T-helper 1 cell (primary cell): ENCODE results near the gene ASAP3.
A peak's percentile ranks its signal among the peaks of the same experiment; 100 is the strongest.
"Not testable (repeated sequence)": the region's sequence is repeated elsewhere in the genome, so short reads cannot be mapped to it uniquely, and the experiment has no call there.

ENCODE experiments used
- DNase-seq, 5 donors: peaks; one replicate each; pipeline ENCODE4 v3.0.0-alpha.2; 2012 to 2020

Gene ASAP3

DNA sequence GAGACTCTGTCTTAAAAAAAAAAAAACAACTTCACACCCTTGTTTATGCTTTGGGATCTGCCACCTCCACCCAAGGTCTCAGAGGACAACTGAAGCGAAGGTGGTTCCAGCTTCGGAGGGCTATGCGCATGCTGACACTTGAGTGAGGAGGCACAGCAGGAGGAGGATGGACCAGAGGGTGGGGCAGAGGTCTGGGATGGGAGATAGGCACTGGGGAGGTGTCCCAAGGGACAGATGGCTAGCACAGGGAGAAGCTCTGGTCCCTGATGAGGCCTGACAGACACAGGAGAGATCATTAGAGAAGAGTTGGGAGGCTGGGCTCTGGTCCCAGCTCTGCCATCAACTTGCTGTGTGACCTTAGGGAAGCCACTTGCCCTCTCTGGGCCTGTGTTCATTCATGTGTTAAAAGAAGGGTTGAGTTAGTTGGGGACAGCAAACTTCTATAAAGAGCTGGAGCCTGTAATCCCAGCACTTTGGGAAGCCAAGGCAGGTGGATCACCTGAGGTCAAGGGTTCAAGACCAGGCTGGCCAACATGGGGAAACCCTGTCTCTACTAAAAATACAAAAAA is 30.2 kb upstream of the ASAP3 start:
- no peak for DNase-seq

DNA sequence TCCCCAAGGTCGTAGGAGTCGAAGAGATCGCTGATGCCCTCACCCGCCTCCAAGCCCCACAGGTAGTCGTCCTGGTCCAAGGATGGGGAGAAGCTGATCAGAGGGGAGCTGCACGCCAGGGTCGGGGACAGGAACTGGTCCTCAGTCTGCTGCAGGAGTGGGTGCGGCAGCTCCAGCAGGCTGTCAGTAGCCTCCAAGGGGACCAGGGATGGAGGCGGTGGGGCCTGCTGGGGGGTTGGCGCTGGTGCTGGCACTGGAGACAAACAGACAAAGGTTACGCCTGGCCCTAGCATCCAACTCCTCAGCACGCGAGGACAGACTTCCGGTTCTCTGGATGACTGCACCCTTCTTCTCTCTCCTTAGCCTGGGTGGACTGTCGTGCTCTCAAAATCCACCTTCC is 25.9 kb upstream of the ASAP3 start:
- DNase-seq = no peak

DNA sequence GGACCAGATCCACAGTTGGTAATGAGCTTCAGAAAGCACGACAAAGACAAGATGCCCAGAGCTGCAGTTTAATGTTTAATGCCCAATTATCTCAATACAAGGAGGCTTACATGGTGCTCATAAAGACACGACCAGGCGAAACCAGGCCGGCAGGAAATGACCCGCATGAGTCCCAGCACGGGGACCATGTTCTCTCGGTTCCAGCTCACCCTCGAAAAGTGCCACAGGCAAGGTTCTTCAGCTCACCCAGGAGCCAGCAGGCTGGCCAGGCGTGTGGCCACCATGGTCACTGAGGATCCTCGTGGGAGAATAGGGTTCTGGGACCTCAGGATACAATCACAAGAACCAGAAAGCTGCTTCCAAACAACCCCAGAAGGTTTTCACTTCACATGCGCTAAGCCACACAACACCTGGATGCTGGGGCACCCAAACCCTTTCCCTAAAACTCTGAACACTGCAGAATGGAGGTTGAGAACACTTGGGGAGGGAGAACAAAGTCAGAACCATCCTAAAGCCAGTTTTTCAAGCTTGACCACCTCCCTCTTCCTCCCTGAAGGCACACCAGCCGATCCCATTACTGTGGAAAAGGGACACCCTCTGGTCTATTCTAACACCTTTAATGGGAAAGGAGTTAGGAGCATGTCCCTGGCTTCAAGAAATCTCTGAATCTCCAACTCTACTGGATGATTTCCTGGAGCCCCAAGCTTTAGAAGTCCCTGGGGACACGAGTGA is 22.6 kb upstream of the ASAP3 start:
- no peak for DNase-seq

DNA sequence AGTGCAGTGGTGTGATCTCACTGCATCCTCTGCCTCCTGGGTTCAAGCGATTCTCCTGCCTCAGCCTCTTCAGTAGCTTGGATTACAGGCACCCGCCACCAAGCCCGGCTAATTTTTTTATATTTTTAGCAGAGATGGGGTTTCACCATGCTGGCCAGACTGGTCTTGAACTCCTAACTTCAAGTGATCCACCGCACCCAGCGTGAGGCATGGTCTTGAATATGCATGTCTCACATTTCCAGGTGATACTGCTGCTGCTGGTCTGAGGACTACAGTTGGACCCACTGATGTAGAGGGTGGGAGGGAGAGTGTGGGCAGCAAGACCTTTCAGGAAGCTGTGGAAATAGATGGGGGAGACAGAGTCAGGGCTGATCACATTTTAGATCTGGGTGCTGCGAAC is 21.9 kb upstream of the ASAP3 start:
- no peak for DNase-seq

DNA sequence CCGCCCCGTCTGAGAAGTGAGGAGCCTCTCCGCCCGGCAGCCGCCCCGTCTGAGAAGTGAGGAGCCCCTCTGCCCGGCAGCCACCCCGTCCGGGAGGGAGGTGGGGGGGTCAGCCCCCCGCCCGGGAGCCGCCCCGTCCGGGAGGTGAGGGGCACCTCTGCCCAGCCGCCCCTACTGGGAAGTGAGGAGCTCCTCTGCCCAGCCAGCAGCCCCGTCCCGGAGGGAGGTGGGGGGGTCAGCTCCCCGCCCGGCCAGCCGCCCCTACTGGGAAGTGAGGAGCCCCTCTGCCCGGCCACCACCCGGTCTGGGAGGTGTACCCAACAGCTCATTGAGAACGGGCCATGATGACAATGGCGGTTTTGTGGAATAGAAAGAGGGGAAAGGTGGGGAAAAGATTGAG is 20.2 kb upstream of the ASAP3 start:
- not testable (repeated sequence) for DNase-seq

DNA sequence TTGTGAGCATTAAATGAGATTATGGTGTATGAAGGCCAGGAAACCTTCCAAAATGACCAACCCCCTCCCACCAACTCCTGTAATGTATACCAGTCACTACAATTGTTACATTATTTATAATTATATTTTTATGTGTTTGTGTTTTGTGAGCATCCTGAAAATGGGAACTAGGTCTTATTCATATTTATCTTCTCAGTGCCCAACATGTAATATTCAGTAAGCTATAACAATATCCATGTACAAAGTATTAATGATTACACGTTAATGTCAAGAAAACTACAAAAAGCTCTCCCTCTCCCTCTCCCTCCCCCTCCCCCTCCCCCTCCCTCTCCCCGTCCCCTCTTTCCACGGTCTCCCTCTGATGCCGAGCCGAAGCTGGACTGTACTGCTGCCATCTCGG is 19.0 kb upstream of the ASAP3 start:
- DNase-seq = no peak

DNA sequence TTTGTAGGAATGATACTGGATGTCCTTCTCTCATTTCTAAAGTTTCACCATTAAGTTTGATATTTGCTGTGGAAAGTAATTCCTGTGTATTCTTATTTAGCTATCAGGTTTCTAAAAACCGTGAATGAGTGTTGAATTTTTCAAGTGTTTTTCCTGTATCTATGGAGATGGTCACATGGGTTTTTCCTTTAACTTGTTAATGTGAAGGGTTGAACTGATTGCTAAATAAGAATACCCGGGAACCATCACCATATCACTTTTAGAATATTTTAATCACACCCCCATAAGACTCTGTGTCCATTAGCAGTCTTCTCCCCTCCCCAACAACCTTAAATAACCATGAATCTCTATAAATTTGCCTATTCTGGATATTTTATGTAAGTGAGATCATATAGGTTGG is 16.5 kb upstream of the ASAP3 start:
- no peak for DNase-seq

DNA sequence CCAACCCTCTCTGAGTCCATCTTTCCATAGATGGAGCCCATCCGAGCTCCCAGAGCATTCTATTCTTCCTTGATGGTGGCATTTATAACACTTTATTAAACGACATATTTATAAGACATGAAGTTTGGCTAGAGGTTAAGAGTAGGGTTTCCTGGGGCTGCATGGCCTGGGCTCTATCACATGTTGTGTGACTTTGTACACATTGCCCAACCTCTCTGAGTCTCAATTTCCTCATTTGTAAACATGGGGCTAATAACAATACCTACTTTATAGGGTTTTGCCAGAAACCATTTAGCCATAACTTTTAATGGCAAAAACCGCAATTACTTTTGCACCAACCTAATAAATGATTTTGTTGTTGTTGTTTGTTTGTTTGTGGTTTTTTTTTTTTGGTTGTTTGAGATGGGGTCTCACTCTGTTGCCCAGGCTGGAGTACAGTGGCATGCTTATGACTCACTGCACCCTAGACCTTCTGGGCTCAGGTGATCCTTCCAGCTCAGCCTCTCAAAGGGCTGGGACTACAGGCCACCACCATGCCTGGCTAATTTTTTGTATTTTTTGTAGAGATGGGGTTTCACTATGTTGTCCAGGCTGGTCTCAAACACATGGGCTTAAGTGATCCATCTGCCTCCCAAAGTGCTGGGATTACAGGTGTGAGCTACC is 13.9 kb upstream of the ASAP3 start:
- no peak for DNase-seq

DNA sequence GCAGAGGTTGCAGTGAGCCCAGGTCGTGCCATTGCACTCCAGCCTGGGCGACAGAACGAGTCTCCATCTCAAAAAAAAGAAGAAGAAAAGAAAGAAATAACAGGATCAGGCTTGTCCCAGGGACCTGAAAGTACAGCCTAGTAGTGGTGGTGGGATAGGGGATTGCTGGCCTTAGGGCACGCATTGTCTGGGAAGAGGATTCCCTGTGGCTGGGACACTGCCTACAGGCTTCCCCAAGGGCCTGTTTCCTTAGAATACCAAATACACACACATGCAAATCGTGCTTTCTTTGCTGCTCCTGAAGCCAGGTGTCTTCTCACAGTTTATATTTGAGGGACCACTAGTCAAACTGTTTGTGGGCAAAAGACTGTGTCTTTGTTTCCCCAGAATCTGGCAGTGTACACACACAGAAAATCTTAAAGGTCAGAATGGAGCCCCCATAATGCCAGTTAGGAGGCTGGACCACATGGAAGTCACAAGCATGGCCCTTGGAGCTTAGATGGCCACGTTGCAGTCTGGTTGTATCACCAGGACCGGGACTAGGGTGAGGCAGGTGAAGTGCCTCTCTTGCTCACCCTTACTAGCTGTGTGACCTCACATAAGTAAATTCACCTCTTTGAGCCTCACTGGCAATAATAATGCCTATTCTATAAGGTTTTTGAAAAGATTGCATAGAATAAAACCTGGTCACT is 12.7 kb upstream of the ASAP3 start:
- DNase-seq = no peak

DNA sequence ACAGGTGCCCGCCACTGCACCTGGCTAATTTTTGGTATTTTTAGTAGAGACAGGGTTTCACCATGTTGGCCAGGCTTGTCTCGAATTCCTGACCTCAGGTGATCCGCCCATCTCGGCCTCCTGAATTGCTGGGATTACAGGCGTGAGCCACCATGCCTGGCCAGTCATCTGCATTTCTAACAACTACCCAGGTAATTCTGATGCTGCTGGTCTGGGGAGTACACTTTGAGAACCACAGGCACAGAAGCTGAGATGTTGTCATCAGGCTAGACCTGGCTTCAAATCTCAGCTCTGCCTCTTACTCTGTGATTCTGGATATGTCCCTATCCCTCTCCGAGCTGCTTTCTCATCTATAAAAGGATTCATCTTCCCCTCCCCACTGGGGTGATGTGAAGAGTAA is 10.9 kb upstream of the ASAP3 start:
- DNase-seq = not testable (repeated sequence)

DNA sequence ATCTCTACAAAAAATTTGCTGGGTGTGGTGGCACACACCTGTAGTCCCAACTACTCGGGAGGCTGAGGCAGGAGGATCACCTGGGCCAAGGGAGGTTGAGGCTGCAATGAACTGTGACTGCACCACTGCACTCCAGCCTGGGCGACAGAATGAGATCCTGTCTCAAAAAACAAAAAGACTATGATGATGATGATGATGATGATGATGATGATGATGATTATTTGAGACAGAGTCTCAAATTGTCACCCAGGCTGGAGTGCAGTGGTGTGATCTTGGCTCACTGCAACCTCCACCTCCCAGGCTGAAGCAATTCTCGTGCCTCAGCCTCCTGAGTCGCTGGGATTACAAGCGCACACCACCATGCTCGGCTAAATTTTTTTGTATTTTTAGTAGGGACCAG is 8.8 kb upstream of the ASAP3 start:
- not testable (repeated sequence) for DNase-seq

DNA sequence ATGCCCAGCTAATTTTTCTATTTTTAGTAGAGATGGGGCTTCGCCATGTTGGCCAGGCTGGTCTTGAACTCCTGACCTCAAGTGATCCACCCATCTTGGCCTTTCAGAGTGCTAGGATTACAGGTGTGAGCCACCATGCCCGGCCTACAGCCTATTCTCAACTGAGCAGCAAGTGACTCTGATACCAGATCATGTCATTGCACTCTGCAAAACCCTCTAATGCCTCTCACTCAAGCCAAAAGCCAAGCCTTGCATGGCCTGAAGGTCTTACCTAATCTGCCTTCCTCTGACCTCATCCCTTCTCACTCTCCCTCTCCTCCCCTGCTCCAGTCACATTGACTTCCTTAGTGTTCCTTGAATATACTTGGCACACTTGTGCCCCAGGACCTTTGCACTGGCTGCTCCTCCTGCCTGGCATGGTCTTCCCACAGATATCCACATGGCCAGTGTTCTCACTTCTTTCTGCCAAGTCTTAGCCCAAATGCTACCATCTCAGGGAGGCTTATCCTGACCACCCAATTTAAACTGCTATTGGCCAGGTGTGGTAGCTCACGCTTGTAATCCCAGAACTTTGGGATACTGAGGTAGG is 8.2 kb upstream of the ASAP3 start:
- DNase-seq = no peak

DNA sequence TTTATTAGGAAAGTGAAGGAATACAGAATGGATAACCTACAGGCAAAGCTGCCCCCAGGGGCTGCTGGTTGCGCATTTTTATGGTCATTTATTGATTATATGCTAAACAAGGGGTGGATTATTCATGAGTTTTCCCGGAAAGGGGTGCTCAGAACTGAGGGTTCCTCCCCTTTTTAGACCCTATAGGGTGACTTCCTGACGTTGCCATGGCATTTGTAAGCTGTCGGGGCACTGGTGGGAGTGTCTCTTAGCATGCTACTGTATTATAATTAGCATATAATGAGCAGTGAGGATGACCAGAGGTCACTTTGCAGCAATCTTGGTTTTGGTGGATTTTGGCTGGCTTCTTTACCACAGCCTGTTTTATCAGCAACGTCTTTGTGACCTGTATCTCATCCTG is 5.9 kb upstream of the ASAP3 start:
- no peak for DNase-seq

DNA sequence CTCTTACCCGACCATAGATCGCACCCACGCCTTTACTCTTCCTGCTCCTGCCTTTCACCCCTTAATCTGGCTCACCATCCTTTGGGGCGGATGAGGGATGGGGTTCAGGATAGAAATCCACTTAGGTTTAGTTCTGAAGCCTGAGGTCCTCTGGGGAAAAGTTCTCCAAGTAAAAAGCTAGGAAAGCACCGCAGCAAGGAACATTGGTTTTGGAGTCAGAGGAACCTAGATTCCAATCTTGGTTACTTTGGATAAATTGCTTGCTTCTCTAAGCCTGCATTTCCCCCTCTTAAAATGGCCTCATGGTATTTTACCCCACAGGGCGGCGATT is 988 bp upstream of the ASAP3 start:
- DNase-seq = no peak

DNA sequence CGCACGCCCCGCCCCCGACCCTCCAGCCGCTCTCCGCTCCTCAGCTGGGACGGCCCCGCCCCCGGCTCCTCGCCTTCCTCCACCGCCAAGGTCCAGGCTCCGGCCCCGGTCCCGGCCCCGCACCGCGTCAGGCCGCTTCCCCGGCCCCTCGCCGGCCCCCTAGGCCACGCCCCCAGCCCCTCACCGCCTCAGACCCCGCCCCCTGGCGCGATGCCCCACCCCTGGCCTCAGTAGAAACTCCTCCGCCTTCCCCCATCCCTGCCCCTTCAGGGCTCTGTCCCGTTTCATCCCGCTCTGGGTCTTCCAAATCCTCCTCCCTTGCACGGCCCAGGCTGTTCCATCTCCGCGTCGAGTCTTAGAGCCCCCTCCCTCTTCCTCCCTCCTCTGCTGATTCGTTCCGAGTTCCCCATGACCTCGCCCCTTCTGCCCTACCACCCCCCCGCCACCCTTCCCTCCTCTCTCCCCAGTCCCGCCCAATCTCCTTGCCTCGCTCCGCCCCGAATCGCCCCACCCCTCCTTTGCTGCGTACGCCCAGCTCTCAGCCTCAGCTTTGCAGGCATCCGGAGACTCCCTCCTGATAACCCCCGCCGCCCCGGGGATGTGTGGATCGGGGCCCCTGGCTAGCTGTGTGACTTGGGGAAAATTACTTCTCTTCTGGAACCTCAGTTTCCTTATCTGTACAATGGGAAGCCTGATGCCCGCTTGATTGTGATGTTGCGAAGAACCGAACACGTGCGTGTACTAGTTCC is 448 bp upstream of the ASAP3 start:
- DNase-seq = peak; percentile 86 to 92 (median 89)

DNA sequence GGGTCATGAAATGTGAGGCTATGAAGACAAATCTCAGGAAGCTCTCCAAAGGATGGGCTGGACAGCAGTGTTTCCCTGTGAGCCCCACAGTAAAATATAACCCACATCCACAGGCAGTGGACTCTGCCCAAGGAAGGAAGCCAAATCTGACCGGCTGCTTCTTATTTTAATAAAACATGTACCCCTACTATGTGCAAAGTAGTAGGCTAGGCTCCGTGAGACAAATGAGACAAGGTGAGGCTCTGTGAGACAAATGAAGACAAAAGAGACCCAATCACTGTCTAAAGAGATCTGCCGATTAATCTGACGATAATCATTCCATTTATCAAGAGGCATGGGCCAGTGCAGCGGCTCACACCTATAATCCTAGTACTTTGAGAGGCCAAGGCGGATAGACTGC is 2.1 kb downstream of the ASAP3 start:
- no peak for DNase-seq

DNA sequence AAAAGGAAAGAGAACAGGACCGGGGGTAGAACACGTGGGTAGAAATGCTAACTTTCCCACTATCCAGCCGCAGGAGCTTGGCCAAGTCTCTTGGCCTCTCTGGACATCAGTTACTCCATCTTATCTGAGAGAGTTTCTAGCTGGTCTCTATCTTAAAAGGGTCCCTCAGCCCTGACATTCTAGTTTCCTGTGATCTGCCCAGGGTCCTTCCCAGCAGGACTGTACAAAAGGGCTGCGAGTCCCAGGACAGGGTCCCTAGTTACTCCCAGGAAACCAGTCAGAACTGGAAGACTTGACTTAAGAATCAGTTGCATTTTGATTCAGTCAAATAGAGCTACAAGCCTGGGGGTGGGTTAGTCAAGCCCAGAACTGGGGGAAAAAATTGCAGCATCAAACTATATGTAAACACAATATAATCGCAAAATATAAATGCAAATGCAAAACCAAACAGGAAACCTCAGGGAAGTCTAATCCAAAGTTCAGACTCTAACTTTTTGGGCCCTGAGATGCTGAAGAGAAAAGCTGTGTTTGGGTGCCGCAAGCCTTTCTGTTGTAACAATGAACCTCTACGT is 2.9 kb downstream of the ASAP3 start:
- no peak for DNase-seq

DNA sequence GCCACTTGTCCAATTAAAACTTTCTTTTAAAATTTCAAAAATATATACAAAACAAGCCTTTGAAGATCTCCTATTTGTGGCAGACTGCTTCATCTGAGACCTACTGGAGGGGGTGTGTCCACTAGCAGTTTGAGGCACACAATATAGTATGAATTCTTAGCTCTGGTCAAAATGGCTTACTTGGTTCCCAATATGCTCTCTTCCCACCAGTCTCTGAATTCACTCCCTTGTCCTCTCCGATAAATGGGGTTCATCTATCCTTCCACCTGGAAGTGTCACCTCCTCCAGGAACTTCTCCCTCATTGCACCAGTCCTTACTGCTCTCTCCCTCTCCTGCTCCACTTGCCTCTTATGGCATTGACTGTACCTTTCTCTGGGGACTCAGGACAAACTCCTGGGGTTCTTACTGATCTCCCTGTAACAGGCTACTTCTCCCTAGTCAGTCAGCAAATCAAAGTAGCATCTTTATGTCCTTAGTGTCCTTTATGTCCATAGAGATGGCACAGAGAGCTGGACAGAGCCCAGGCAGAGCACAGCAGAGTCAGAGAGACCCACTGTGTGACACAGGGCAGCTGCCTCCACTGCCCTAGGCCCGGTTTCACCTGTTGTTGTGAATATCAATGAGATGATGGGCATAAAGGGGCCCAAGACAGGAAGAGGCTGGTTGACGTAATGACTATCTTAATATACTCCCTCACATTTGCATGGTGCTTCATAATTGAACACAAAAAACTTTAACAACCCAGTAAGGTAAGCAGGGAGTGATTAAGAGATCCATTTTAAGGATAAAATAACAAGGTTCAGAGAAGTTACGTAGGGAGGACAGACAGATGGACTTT is 3.6 kb downstream of the ASAP3 start:
- no peak for DNase-seq

DNA sequence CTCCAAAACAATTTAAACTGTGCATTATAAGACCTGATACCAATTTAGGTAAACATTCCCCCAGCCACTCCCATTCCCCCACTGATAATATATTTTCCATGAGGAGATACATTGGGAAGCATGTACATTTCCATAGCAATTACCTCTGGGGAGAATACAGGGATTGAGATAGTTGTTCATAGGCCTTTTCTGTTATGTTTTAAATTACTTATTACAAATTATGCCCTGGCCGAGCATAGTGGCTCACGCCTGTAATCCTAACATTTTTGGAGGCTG is 4.4 kb downstream of the ASAP3 start:
- DNase-seq = no peak

DNA sequence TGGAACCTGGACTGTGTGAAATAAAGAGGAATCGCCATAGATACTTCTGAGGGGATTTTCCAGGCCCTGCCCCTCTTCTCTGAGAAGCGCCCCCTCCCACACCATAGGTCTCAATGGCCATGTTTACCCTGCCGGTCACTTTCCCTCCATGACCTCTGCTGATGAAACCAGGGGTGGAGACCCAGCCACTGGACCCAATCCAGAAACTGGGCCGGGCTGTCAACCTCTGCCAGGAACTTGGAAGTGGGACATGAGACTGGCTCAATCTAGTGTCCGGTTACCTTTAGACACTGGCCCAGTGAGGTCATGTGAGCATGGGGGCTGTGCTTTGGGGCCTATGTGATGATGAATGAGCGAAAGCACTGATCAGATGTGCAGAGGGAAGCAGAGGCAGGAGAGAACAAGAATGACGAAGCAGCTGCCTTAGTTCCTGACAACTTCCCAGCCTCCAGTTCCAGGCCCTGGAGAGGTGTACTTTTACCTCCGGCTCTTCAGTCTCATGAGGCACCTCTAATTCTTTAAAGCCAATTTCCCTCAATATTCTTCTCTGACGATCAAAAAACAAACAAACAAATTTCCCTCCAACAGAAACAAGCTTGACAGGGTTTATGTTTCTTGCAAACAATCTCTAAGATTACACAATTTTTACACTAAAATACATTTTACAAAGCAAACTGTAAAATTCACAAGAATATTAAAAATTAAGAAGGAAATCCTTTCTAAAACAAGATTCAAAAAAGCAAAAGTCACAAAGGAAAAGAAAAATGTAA is 4.9 kb downstream of the ASAP3 start:
- no peak for DNase-seq
